Stimulated activated CD8-positive, alpha-beta memory T cell treated with anti-CD3 and anti-CD28 coated beads, Interleukin-15, amount 100 ng/mL, for 1 hour (primary cell): ENCODE measurements around the gene DIPK1A.

Source experiments
- DNase-seq: peaks from one replicate; pipeline ENCODE4 v3.0.0-alpha.2; 2020; ENCODE audit warnings: low read depth

The DIPK1A gene

GRCh38 chr1:92797961-92798360 is 163.3 kb downstream of the DIPK1A start:
- DNase-seq = no peak

GRCh38 chr1:92797297-92797696 is 164.0 kb downstream of the DIPK1A start:
- DNase-seq = no peak

GRCh38 chr1:92795166-92795565 is 166.1 kb downstream of the DIPK1A start:
- no peak for DNase-seq

- no peak for DNase-seq
Observed at GRCh38 chr1:92792340-92792782, 168.9 kb downstream of the DIPK1A start.
